HEK293 (cell line): ENCODE results near the gene CAV2.

Experiments used
- CTCF ChIA-PET: fragments of 350-600 bp; formaldehyde crosslinking; extraction: SDS; loops from one replicate; lab custom pipeline; 2021; ENCODE audit warnings: antibody characterized with exemption; lab: Yijun Ruan, JAX
- POLR2A ChIA-PET: fragments of 300-600 bp; formaldehyde crosslinking; extraction: SDS; loops from one replicate; lab custom pipeline; 2020; ENCODE audit warnings: antibody characterized with exemption, inconsistent platforms; lab: Yijun Ruan, JAX
- H3K27ac ChIP-seq: fragments of 200-500 bp; sonication (Bioruptor generic); 2 replicates; pipeline ENCODE4 v1.5.1; 2014; ENCODE audit warnings: low read depth, low read length, control low read depth, inconsistent platforms; ENCODE audit errors: extremely low read depth
- H3K36me3 ChIP-seq, 2 experiments: fragments of 200-500 bp in 1 of 2; sonication (Bioruptor generic) in 1 of 2; 1 replicate in 1 of 2; 2 replicates in 1 of 2; pipeline ENCODE4 v1.5.1; 2014 to 2017; ENCODE audit warnings: inconsistent platforms in 2 of 2, low read length in 2 of 2; ENCODE audit not compliant: control insufficient read depth in 2 of 2, insufficient read depth in 1 of 2
- H3K4me1 ChIP-seq: fragments of 200-500 bp; sonication (Bioruptor generic); 2 replicates; pipeline ENCODE4 v1.5.1; 2014; ENCODE audit warnings: mild to moderate bottlenecking, low read length, inconsistent platforms; ENCODE audit not compliant: control insufficient read depth, insufficient read depth
- H3K4me3 ChIP-seq: 2 replicates; pipeline ENCODE4 v1.5.1; 2011; ENCODE audit warnings: low read depth, mild to moderate bottlenecking, control low read depth, low read length, moderate library complexity
- H3K9me3 ChIP-seq: fragments of 200-500 bp; sonication (Bioruptor generic); 2 replicates; pipeline ENCODE4 v1.5.1; 2014; ENCODE audit warnings: low read depth, low read length, inconsistent platforms; ENCODE audit not compliant: control insufficient read depth, insufficient read depth
- RBAK ChIP-seq: fragments of 450-650 bp; formaldehyde crosslinking; IDR thresholded peaks from 2 replicates; pipeline ENCODE4 v1.5.1; 2016; ENCODE audit warnings: missing biosample characterization, missing genetic modification characterization
- REPIN1 ChIP-seq: fragments of 450-650 bp; formaldehyde crosslinking; IDR thresholded peaks from 2 replicates; pipeline ENCODE4 v1.5.1; 2017; ENCODE audit warnings: missing biosample characterization, missing genetic modification characterization, low read depth
- SCRT1 ChIP-seq: fragments of 450-650 bp; formaldehyde crosslinking; IDR thresholded peaks from 2 replicates; pipeline ENCODE4 v1.5.1; 2016; ENCODE audit warnings: missing biosample characterization, missing genetic modification characterization, borderline replicate concordance
- SCRT2 ChIP-seq: fragments of 450-650 bp; formaldehyde crosslinking; IDR thresholded peaks from 2 replicates; pipeline ENCODE4 v1.5.1; 2016; ENCODE audit warnings: missing biosample characterization, missing genetic modification characterization
- ZBTB17 ChIP-seq: fragments of 450-650 bp; formaldehyde crosslinking; IDR thresholded peaks from 2 replicates; pipeline ENCODE4 v1.5.1; 2016; ENCODE audit warnings: missing biosample characterization, missing genetic modification characterization
- ZBTB20 ChIP-seq: fragments of 450-650 bp; formaldehyde crosslinking; IDR thresholded peaks from 2 replicates; pipeline ENCODE4 v1.5.1; 2016; ENCODE audit warnings: missing biosample characterization, missing genetic modification characterization
- ZBTB8A ChIP-seq: fragments of 450-650 bp; formaldehyde crosslinking; IDR thresholded peaks from 2 replicates; pipeline ENCODE4 v1.5.1; 2016; ENCODE audit warnings: missing biosample characterization, missing genetic modification characterization
- ZNF132 ChIP-seq: fragments of 450-650 bp; formaldehyde crosslinking; IDR thresholded peaks from 2 replicates; pipeline ENCODE4 v1.5.1; 2017; ENCODE audit warnings: missing biosample characterization, missing genetic modification characterization, borderline replicate concordance
- ZNF146 ChIP-seq: fragments of 450-650 bp; formaldehyde crosslinking; IDR thresholded peaks from 2 replicates; pipeline ENCODE4 v1.5.1; 2016; ENCODE audit warnings: missing biosample characterization, missing genetic modification characterization
- ZNF404 ChIP-seq: fragments of 450-650 bp; formaldehyde crosslinking; IDR thresholded peaks from 2 replicates; pipeline ENCODE4 v1.5.1; 2017; ENCODE audit warnings: missing biosample characterization, missing genetic modification characterization
- ZNF571 ChIP-seq: fragments of 450-650 bp; formaldehyde crosslinking; IDR thresholded peaks from 2 replicates; pipeline ENCODE4 v1.5.0; 2017; ENCODE audit warnings: missing biosample characterization, missing genetic modification characterization
- ZNF777 ChIP-seq: fragments of 450-650 bp; formaldehyde crosslinking; IDR thresholded peaks from 2 replicates; pipeline ENCODE4 v1.5.1; 2017; ENCODE audit warnings: missing biosample characterization, missing genetic modification characterization, borderline replicate concordance
- ZNF837 ChIP-seq: fragments of 450-650 bp; formaldehyde crosslinking; IDR thresholded peaks from 2 replicates; pipeline ENCODE4 v1.5.1; 2016; ENCODE audit warnings: missing biosample characterization, missing genetic modification characterization
- TF ChIP-seq, protein P1 (sequence below): fragments of 450-650 bp; formaldehyde crosslinking; IDR thresholded peaks from 2 replicates; pipeline ENCODE4 v1.5.1; 2016; ENCODE audit warnings: missing biosample characterization, missing genetic modification characterization, low read depth
- TF ChIP-seq, protein P2 (sequence below): fragments of 450-650 bp; formaldehyde crosslinking; conservative IDR thresholded peaks from 2 replicates; pipeline ENCODE4 v1.5.1; 2016; ENCODE audit warnings: low read depth, missing biosample characterization, missing genetic modification characterization
- TF ChIP-seq, protein P3 (sequence below): fragments of 450-650 bp; formaldehyde crosslinking; IDR thresholded peaks from 2 replicates; pipeline ENCODE4 v1.5.1; 2016; ENCODE audit warnings: missing biosample characterization, missing genetic modification characterization, borderline replicate concordance
- TF ChIP-seq, protein P4 (sequence below): fragments of 450-650 bp; formaldehyde crosslinking; IDR thresholded peaks from 2 replicates; pipeline ENCODE4 v1.5.1; 2016; ENCODE audit warnings: missing biosample characterization, missing genetic modification characterization

The CAV2 gene

DNA sequence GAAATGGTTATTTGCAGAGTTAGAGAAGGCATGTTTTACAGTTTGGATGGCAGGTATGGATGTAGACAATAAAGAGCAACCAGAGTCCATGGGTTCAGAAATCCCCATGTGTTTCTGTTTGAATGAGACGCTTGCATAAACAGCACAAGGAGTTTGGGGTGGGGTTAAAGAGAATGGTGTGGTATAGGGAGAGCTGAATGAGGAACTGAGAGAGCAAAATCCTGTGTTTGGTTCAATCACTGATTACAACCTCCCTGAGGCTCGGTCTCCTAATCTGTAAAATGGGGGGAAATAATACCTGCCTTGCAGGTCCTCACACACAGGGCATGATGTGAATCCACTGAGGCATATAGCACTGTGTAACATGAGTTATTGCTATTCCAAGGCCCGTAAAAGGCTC is 49.0 kb downstream of the CAV2 start:
- H3K4me3 ChIP-seq: no peak overlapping the region
- no peaks in the 10 kb centered on the region for H3K9me3 ChIP-seq
- TF ChIP-seq, protein P1, sequence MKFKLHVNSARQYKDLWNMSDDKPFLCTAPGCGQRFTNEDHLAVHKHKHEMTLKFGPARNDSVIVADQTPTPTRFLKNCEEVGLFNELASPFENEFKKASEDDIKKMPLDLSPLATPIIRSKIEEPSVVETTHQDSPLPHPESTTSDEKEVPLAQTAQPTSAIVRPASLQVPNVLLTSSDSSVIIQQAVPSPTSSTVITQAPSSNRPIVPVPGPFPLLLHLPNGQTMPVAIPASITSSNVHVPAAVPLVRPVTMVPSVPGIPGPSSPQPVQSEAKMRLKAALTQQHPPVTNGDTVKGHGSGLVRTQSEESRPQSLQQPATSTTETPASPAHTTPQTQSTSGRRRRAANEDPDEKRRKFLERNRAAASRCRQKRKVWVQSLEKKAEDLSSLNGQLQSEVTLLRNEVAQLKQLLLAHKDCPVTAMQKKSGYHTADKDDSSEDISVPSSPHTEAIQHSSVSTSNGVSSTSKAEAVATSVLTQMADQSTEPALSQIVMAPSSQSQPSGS: no peak
- no peak for TF ChIP-seq SCRT2 (tag by site-specific recombination)
- TF ChIP-seq, protein P2, sequence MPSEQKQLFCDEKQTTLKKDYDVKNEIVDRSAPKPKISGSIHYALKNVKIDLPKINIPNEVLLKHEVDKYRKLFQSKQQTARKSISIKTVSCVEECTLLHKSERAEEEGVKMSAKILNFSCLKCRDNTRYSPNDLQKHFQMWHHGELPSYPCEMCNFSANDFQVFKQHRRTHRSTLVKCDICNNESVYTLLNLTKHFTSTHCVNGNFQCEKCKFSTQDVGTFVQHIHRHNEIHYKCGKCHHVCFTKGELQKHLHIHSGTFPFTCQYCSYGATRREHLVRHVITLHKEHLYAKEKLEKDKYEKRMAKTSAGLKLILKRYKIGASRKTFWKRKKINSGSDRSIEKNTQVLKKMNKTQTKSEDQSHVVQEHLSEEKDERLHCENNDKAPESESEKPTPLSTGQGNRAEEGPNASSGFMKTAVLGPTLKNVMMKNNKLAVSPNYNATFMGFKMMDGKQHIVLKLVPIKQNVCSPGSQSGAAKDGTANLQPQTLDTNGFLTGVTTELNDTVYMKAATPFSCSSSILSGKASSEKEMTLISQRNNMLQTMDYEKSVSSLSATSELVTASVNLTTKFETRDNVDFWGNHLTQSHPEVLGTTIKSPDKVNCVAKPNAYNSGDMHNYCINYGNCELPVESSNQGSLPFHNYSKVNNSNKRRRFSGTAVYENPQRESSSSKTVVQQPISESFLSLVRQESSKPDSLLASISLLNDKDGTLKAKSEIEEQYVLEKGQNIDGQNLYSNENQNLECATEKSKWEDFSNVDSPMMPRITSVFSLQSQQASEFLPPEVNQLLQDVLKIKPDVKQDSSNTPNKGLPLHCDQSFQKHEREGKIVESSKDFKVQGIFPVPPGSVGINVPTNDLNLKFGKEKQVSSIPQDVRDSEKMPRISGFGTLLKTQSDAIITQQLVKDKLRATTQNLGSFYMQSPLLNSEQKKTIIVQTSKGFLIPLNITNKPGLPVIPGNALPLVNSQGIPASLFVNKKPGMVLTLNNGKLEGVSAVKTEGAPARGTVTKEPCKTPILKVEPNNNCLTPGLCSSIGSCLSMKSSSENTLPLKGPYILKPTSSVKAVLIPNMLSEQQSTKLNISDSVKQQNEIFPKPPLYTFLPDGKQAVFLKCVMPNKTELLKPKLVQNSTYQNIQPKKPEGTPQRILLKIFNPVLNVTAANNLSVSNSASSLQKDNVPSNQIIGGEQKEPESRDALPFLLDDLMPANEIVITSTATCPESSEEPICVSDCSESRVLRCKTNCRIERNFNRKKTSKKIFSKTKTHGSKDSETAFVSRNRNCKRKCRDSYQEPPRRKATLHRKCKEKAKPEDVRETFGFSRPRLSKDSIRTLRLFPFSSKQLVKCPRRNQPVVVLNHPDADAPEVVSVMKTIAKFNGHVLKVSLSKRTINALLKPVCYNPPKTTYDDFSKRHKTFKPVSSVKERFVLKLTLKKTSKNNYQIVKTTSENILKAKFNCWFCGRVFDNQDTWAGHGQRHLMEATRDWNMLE (tag by site-specific recombination): no peak
- TF ChIP-seq ZNF146: no peak
- TF ChIP-seq, protein P3, sequence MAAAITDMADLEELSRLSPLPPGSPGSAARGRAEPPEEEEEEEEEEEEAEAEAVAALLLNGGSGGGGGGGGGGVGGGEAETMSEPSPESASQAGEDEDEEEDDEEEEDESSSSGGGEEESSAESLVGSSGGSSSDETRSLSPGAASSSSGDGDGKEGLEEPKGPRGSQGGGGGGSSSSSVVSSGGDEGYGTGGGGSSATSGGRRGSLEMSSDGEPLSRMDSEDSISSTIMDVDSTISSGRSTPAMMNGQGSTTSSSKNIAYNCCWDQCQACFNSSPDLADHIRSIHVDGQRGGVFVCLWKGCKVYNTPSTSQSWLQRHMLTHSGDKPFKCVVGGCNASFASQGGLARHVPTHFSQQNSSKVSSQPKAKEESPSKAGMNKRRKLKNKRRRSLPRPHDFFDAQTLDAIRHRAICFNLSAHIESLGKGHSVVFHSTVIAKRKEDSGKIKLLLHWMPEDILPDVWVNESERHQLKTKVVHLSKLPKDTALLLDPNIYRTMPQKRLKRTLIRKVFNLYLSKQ: no peak
- no peak for TF ChIP-seq ZNF404 (tag by site-specific recombination)
- TF ChIP-seq REPIN1 (tag by site-specific recombination): no peak
- TF ChIP-seq ZNF132 (tag by site-specific recombination): no peak
- no peak for TF ChIP-seq ZBTB8A (tag by site-specific recombination)
- no peak for TF ChIP-seq ZBTB20 (tag by site-specific recombination)
- no peak for TF ChIP-seq ZNF837 (tag by site-specific recombination)
- TF ChIP-seq ZBTB17 (tag by site-specific recombination): no peak
- no peak for TF ChIP-seq ZNF777 (tag by site-specific recombination)
- no peak for TF ChIP-seq ZNF571 (tag by site-specific recombination)
- H3K36me3 ChIP-seq: no peaks in the 10 kb centered on the region
- ChIA-PET CTCF (no interaction called here), POLR2A (no interaction called here)
- no peak overlapping the region for H3K27ac ChIP-seq
- peaks cover 5% of the 10 kb centered on the region; the same call in 1 of the 2 replicates for H3K4me1 ChIP-seq

DNA sequence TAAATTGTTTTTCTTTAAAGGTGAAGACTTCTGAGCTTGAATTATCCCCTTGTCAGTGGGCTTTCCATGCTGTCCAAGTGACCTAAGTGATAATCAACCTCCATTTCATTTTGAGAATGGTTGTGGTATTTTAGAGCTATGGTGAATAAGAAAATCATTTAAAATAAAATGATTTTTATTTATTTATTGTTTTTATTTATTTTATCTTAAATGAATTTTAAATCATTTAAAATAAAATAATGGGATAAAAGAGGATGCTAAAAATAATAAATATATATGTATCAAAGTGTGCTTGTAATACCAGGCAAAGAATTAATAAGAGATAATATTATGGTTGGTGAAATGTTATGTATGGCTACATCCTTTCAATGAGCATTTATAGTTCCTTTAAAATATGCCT is 49.8 kb downstream of the CAV2 start:
- TF ChIP-seq RBAK: no peak
- no peak for TF ChIP-seq SCRT1 (tag by site-specific recombination)
- TF ChIP-seq, protein P4, sequence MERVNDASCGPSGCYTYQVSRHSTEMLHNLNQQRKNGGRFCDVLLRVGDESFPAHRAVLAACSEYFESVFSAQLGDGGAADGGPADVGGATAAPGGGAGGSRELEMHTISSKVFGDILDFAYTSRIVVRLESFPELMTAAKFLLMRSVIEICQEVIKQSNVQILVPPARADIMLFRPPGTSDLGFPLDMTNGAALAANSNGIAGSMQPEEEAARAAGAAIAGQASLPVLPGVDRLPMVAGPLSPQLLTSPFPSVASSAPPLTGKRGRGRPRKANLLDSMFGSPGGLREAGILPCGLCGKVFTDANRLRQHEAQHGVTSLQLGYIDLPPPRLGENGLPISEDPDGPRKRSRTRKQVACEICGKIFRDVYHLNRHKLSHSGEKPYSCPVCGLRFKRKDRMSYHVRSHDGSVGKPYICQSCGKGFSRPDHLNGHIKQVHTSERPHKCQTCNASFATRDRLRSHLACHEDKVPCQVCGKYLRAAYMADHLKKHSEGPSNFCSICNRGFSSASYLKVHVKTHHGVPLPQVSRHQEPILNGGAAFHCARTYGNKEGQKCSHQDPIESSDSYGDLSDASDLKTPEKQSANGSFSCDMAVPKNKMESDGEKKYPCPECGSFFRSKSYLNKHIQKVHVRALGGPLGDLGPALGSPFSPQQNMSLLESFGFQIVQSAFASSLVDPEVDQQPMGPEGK (tag by site-specific recombination): no peak
- no peaks in the 10 kb centered on the region for H3K36me3 ChIP-seq
- no peaks in the 10 kb centered on the region for H3K9me3 ChIP-seq
- no peak overlapping the region for H3K4me3 ChIP-seq
- H3K4me1 ChIP-seq: peaks cover 5% of the 10 kb centered on the region; the same call in 1 of the 2 replicates
- CTCF ChIA-PET: interaction anchor here (0.6 kb wide), 1 partner anchor 260 kb away, joined by 3 read pairs; no protein-coding TSS in a partner anchor
- POLR2A ChIA-PET: no interaction called here
- no peak overlapping the region for H3K27ac ChIP-seq
